COLO668 (cell line): Measurements from ENCODE around the gene PRDM15.

ENCODE experiments used
- DNase-seq: peaks from one replicate; lab custom pipeline; 2025; ENCODE audit not compliant: unreplicated experiment; lab: John Stamatoyannopoulos, UW

PRDM15 gene

DNA sequence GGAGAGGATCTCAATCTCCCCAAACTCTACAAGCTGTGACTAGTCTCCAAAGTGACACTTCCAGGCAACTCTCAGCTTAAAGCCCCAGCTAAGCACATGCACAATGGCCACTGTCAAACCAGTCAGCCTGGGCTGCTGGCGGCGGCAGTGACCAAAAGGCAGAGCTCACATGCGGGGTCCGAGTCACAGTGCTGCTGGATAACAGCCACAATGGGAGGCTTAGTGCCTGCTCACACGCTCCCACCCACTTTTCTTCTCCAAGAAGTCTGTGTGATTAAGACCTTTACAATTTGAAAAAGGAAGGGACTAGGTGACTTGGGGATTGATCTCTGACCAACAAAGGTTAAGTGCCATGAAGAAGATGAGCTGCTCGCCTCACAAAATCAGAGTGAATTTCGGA lies 129.1 kb downstream of the PRDM15 start:
- no peak for DNase-seq

DNA sequence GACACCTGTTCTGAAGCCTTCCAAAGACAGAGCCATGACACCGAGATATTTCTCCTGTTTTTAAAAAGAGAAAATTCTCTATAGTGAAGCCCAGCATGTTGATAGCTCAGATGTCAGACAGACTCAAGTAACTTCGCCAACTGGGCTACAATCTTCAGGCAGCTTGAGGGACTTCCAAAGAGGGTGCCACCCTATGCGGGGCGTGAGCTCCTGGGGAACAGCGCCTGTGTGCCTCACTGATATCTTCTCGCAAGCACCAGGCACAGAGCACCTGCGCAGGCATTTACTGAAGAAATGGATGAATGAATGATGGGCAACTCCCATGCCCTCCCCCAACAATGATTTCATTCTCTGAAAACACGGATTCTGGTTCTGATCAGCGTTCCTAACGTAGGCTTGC lies 129.9 kb downstream of the PRDM15 start:
- DNase-seq = no peak
